Gastrocnemius medialis (tissue), 4 donors: ENCODE data around the gene RAPH1.

ENCODE experiments used
- POLR2A ChIP-seq, 2 donors: fragments of 450-650 bp; IDR thresholded peaks; one replicate each; pipeline ENCODE4 v1.6.1; 2017; ENCODE audit warnings: antibody characterized with exemption in 2 of 2, mild to moderate bottlenecking in 2 of 2, moderate library complexity in 2 of 2
- TF ChIP-seq, protein P1 (sequence below), 5 experiments: fragments of 450-650 bp in 3 of 5; fragments of 200-600 bp in 2 of 5; sonication (generic) in 2 of 5; IDR thresholded peaks in 4 of 5; conservative IDR thresholded peaks in 1 of 5; 1 replicate in 4 of 5; 2 replicates in 1 of 5; pipeline ENCODE4 v1.5.1; 2016 to 2019; ENCODE audit warnings: antibody characterized with exemption in 5 of 5, mild to moderate bottlenecking in 3 of 5, moderate library complexity in 3 of 5

DNA sequence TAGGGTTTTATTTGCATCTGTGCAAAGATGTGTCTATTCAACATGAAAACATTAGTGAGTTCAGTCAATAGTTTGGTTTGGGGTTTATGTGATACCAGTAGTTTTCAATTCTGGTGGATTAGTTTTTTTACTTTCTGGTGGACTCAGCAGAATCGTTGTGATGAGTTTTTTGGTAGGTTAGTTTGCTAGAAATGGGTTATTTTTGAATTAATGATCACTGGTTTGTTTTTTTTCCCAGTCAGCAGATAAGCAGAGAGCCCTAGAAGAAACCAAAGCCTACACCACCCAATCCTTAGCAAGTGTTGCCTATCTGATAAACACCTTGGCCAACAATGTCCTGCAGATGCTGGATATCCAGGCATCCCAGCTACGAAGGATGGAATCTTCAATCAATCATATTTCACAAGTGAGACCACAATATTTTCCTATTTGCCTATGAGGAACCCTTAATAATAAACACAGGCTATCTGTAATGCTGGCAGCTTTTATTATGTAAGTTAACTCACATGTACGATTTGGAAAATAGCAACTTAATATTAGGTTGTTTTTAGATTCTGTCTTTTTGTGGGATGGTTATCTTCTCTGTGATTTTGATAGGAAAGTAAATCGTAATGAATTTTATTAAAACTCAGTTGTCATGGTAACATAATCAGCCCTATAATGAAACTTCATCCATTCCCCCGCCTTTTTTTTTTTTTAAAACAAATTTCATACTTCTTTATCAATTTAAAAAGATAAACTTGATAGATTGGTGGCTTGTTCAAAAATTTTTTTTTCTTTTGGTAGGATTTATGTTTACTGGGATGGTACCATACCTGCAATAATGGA lies 168.2 kb downstream of the RAPH1 start:
- no peak for TF ChIP-seq POLR2A (IDR thresholded peaks at IDR 0.05)
- TF ChIP-seq, protein P1, sequence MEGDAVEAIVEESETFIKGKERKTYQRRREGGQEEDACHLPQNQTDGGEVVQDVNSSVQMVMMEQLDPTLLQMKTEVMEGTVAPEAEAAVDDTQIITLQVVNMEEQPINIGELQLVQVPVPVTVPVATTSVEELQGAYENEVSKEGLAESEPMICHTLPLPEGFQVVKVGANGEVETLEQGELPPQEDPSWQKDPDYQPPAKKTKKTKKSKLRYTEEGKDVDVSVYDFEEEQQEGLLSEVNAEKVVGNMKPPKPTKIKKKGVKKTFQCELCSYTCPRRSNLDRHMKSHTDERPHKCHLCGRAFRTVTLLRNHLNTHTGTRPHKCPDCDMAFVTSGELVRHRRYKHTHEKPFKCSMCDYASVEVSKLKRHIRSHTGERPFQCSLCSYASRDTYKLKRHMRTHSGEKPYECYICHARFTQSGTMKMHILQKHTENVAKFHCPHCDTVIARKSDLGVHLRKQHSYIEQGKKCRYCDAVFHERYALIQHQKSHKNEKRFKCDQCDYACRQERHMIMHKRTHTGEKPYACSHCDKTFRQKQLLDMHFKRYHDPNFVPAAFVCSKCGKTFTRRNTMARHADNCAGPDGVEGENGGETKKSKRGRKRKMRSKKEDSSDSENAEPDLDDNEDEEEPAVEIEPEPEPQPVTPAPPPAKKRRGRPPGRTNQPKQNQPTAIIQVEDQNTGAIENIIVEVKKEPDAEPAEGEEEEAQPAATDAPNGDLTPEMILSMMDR (IDR thresholded peaks at IDR 0.05 in 4 of 5, conservative IDR thresholded peaks at IDR 0.05 in 1 of 5) = no peak
